ENCODE results near the gene TAB3.

The TAB3 gene

GRCh38 chrX:30876367-30876766 is 12.7 kb downstream of the TAB3 start:
- no peaks in the 10 kb centered on the region for H3K27me3 ChIP-seq
- no peaks in the 10 kb centered on the region for H3K4me1 ChIP-seq (ENCODE audit: control insufficient read depth in 1 of 2, insufficient read depth in 1 of 2, low read depth in 1 of 2, low read length in 1 of 2)
- no peak overlapping the region for H3K4me3 ChIP-seq (ENCODE audit: low read depth in 1 of 2, low read length in 1 of 2)
- H3K27ac ChIP-seq, result no peak overlapping the region
- no peak for TF ChIP-seq CTCF (IDR thresholded peaks at IDR 0.05)
- H3K9me3 ChIP-seq, result no peaks in the 10 kb centered on the region
- peaks cover 2% of the 10 kb centered on the region for H3K36me3 ChIP-seq

- TF ChIP-seq CTCF (IDR thresholded peaks at IDR 0.05), result no peak
- H3K4me1 ChIP-seq (ENCODE audit: control insufficient read depth in 1 of 2, insufficient read depth in 1 of 2, low read depth in 1 of 2, low read length in 1 of 2), result no peaks in the 10 kb centered on the region
- no peak overlapping the region for H3K27ac ChIP-seq
- H3K9me3 ChIP-seq, result no peaks in the 10 kb centered on the region
- no peaks in the 10 kb centered on the region for H3K27me3 ChIP-seq
- H3K36me3 ChIP-seq, result peaks cover 3% of the 10 kb centered on the region
- H3K4me3 ChIP-seq (ENCODE audit: low read depth in 1 of 2, low read length in 1 of 2), result no peak overlapping the region
These were observed 13.1 kb downstream of the TAB3 start for GRCh38 chrX:30875957-30876356.

- no peak overlapping the region for H3K27ac ChIP-seq
- peaks cover 3% of the 10 kb centered on the region for H3K36me3 ChIP-seq
- H3K9me3 ChIP-seq, result no peaks in the 10 kb centered on the region
- no peaks in the 10 kb centered on the region for H3K4me1 ChIP-seq (ENCODE audit: control insufficient read depth in 1 of 2, insufficient read depth in 1 of 2, low read depth in 1 of 2, low read length in 1 of 2)
- H3K27me3 ChIP-seq, result no peaks in the 10 kb centered on the region
- TF ChIP-seq CTCF (IDR thresholded peaks at IDR 0.05), result no peak
- no peak overlapping the region for H3K4me3 ChIP-seq (ENCODE audit: low read depth in 1 of 2, low read length in 1 of 2)
These were observed 14.2 kb downstream of the TAB3 start for GRCh38 chrX:30874851-30875250.

GRCh38 chrX:30870572-30870971 is 18.5 kb downstream of the TAB3 start:
- Histone ChIP-seq H3K4me1 (ENCODE audit: control insufficient read depth in 1 of 2, insufficient read depth in 1 of 2, low read depth in 1 of 2, low read length in 1 of 2) (no peaks in the 10 kb centered on the region), H3K27ac (no peak overlapping the region), H3K36me3 (peaks cover 3% of the 10 kb centered on the region), H3K4me3 (ENCODE audit: low read depth in 1 of 2, low read length in 1 of 2) (no peak overlapping the region), H3K27me3 (no peaks in the 10 kb centered on the region), H3K9me3 (no peaks in the 10 kb centered on the region)
- TF ChIP-seq CTCF (IDR thresholded peaks at IDR 0.05), result no peak

GRCh38 chrX:30865612-30866011 is 23.4 kb downstream of the TAB3 start:
- no peaks in the 10 kb centered on the region for H3K9me3 ChIP-seq
- no peak overlapping the region for H3K27ac ChIP-seq
- H3K36me3 ChIP-seq, result no peaks in the 10 kb centered on the region
- no peak for TF ChIP-seq CTCF (IDR thresholded peaks at IDR 0.05)
- H3K4me3 ChIP-seq (ENCODE audit: low read depth in 1 of 2, low read length in 1 of 2), result no peak overlapping the region
- H3K4me1 ChIP-seq (ENCODE audit: control insufficient read depth in 1 of 2, insufficient read depth in 1 of 2, low read depth in 1 of 2, low read length in 1 of 2), result no peaks in the 10 kb centered on the region
- H3K27me3 ChIP-seq, result no peaks in the 10 kb centered on the region

- H3K27ac ChIP-seq, result no peak overlapping the region
- no peaks in the 10 kb centered on the region for H3K4me1 ChIP-seq (ENCODE audit: control insufficient read depth in 1 of 2, insufficient read depth in 1 of 2, low read depth in 1 of 2, low read length in 1 of 2)
- no peak for TF ChIP-seq CTCF (IDR thresholded peaks at IDR 0.05)
- H3K27me3 ChIP-seq, result no peaks in the 10 kb centered on the region
- H3K9me3 ChIP-seq, result no peaks in the 10 kb centered on the region
- H3K36me3 ChIP-seq, result no peaks in the 10 kb centered on the region
- H3K4me3 ChIP-seq (ENCODE audit: low read depth in 1 of 2, low read length in 1 of 2), result no peak overlapping the region
These were observed 24.0 kb downstream of the TAB3 start for GRCh38 chrX:30865015-30865414.
